HepG2 (cell line): Measurements from ENCODE around the gene TLE7. TPM values are rescaled to one million over a fixed set of nuclear protein-coding genes. Genes with fewer than 3 reads are reported as not detected.

ENCODE experiments used
- ASH2L ChIP-seq: fragments of 300-600, 200-600 bp; sonication (generic); IDR thresholded peaks from 2 replicates; pipeline ENCODE4 v1.7.0; 2017; ENCODE audit warnings: low read depth, mild to moderate bottlenecking, moderate library complexity, mixed read lengths, low read length; ENCODE audit not compliant: insufficient read length
- ETV5 ChIP-seq: IDR thresholded peaks from 2 replicates; pipeline ENCODE4 v1.6.1; 2018; ENCODE audit warnings: missing biosample characterization, missing genetic modification reagents, inconsistent platforms, borderline replicate concordance
- GFI1 ChIP-seq: sonication (generic); formaldehyde crosslinking; IDR thresholded peaks from 2 replicates; pipeline ENCODE4 v1.5.0; 2020; ENCODE audit warnings: missing genetic modification reagents, mild to moderate bottlenecking, borderline replicate concordance
- HMGXB4 ChIP-seq, 2 experiments: sonication (generic) in 1 of 2; formaldehyde crosslinking in 1 of 2; IDR thresholded peaks; 2 replicates each; pipeline versions ENCODE4 v1.4.0 to v1.6.1; 2018 to 2020; ENCODE audit warnings: missing genetic modification reagents in 2 of 2, borderline replicate concordance in 1 of 2, low read depth in 1 of 2, mild to moderate bottlenecking in 1 of 2, missing biosample characterization in 1 of 2
- SETDB1 ChIP-seq: sonication (generic); formaldehyde crosslinking; IDR thresholded peaks from 2 replicates; pipeline ENCODE4 v1.5.1; 2020; ENCODE audit warnings: missing genetic modification reagents, mild to moderate bottlenecking, borderline replicate concordance
- ZBTB20 ChIP-seq: sonication (generic); formaldehyde crosslinking; IDR thresholded peaks from 2 replicates; pipeline ENCODE4 v1.8.1; 2023; ENCODE audit warnings: missing genetic modification reagents, low read depth, mild to moderate bottlenecking, borderline replicate concordance
- ZBTB4 ChIP-seq: sonication (generic); formaldehyde crosslinking; IDR thresholded peaks from 2 replicates; pipeline ENCODE4 v1.4.0; 2020; ENCODE audit warnings: missing genetic modification reagents, mild to moderate bottlenecking, borderline replicate concordance
- ZHX2 ChIP-seq, 2 experiments: sonication (generic) in 1 of 2; formaldehyde crosslinking in 1 of 2; IDR thresholded peaks; 2 replicates each; pipeline versions ENCODE4 v1.6.1 to v1.9.0; 2014 to 2022; ENCODE audit warnings: antibody characterized with exemption in 1 of 2, borderline replicate concordance in 1 of 2, inconsistent platforms in 1 of 2, low read depth in 1 of 2, missing genetic modification reagents in 1 of 2
- ZNF264 ChIP-seq: sonication (generic); formaldehyde crosslinking; IDR thresholded peaks from 2 replicates; pipeline ENCODE4 v1.4.0; 2020; ENCODE audit warnings: missing genetic modification reagents
- ZNF354B ChIP-seq: sonication (generic); formaldehyde crosslinking; IDR thresholded peaks from 2 replicates; pipeline ENCODE4 v1.8.0; 2022; ENCODE audit warnings: mild to moderate bottlenecking, missing genetic modification reagents
- ZNF570 ChIP-seq: sonication (generic); formaldehyde crosslinking; IDR thresholded peaks from 2 replicates; pipeline ENCODE4 v1.4.0; 2020; ENCODE audit warnings: mild to moderate bottlenecking, missing genetic modification reagents, borderline replicate concordance
- ZNF572 ChIP-seq: sonication (generic); formaldehyde crosslinking; IDR thresholded peaks from 2 replicates; pipeline ENCODE4 v1.5.1; 2020; ENCODE audit warnings: mild to moderate bottlenecking, missing genetic modification reagents
- ZNF816 ChIP-seq: sonication (generic); formaldehyde crosslinking; IDR thresholded peaks from 2 replicates; pipeline ENCODE4 v1.8.0; 2022; ENCODE audit warnings: missing genetic modification reagents, mild to moderate bottlenecking, borderline replicate concordance
- polyA plus RNA-seq, 8 experiments: library from polyadenylated mRNA; depleted of rRNA in 3 of 8; stranded (reverse) in 7 of 8; unstranded in 1 of 8; fragments of >200 nt; fragmentation: Illumina TruSeq in 4 of 8; extraction: Trizol in 4 of 8; gene quantifications; 2 replicates each; pipeline versions ENCODE4 v1.2.1 to v1.2.3, GENCODE V29; 2011 to 2016; ENCODE audit warnings: low read depth in 4 of 8, missing spikeins in 1 of 8, mixed read lengths in 1 of 8; ENCODE audit not compliant: insufficient read depth in 1 of 8
- total RNA-seq, 5 experiments: library from RNA; depleted of rRNA; stranded (reverse); fragments of >200 nt; fragmentation: Illumina TruSeq; extraction: Trizol; gene quantifications; 2 replicates each; pipeline ENCODE4 v1.2.3, GENCODE V29; 2016; ENCODE audit warnings: low read depth in 1 of 5
- TF ChIP-seq, protein P1 (sequence below): sonication (generic); formaldehyde crosslinking; IDR thresholded peaks from 2 replicates; pipeline ENCODE4 v1.4.0; 2020; ENCODE audit warnings: missing genetic modification reagents, borderline replicate concordance

The TLE7 gene
- total and polyA plus RNA-seq, 2 of the 13 experiments (the other 11 are each of a cell fraction or from before 2014, with no cell fraction given) = not detected

DNA sequence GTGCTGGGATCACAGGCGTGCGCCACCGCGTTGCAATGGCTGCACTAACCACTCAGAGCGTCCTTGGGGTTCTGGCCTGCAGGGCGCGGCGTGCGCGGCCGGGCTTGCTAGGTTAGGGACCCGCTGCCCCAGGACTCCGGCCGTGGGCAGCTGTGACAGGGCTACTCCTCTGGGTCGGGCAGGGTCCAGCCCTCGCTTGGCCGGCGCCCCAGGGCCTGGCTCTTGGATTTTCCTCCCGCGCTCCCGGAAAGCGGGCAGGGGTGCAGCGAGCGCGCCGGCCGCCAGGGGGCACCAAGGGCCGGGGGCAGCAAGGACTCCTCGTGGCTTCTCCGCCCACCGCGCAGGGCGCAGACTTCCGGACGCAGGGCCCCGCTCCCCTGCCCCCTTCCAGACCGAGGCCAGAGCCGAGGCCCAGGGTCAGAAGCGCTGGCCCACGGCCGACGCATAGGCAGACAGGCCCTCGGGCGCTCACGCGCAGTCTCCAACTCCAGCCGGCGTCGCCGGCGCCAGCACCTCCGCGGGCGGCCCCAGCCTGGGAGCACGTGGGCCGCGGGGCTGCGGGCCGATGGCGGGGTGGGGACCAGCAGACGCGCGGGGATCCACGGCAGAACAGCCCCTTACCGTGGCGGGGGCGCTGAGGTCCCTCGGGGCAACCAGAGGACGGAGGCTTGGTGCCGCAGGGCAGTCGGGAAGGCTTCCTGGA is 355 bp downstream of the TLE7 start (continued):
- TF ChIP-seq ZBTB20 = no peak
- TF ChIP-seq ZNF572 = 0 out of 2 replicates have a peak, but pooled peaks have one; percentile 46
- TF ChIP-seq ZNF816 = no peak
- no peak for TF ChIP-seq ZNF354B (CRISPR knock-in tag)
- TF ChIP-seq SETDB1 (CRISPR knock-in tag) = 0 out of 2 replicates have a peak, but pooled peaks have one; percentile 44
- TF ChIP-seq, protein P1, sequence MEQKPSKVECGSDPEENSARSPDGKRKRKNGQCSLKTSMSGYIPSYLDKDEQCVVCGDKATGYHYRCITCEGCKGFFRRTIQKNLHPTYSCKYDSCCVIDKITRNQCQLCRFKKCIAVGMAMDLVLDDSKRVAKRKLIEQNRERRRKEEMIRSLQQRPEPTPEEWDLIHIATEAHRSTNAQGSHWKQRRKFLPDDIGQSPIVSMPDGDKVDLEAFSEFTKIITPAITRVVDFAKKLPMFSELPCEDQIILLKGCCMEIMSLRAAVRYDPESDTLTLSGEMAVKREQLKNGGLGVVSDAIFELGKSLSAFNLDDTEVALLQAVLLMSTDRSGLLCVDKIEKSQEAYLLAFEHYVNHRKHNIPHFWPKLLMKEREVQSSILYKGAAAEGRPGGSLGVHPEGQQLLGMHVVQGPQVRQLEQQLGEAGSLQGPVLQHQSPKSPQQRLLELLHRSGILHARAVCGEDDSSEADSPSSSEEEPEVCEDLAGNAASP (CRISPR knock-in tag) = no peak
- TF ChIP-seq HMGXB4 (CRISPR knock-in tag; IDR thresholded peaks at IDR 0.05; ENCODE audit: borderline replicate concordance in 1 of 2, low read depth in 1 of 2) = 0 out of 4 replicates have a peak, but pooled peaks of 1 of the 2 experiments have one; percentile 34
- peak; percentile 52 for TF ChIP-seq ZBTB4 (CRISPR knock-in tag)
- TF ChIP-seq ZNF570 (CRISPR knock-in tag) = no peak
- no peak for TF ChIP-seq GFI1 (CRISPR knock-in tag)
- TF ChIP-seq ETV5 = peak; percentile 51; the same call in 1 of the 2 replicates
- peak; percentile 97 for TF ChIP-seq ZNF264 (CRISPR knock-in tag)
- TF ChIP-seq ZHX2 (IDR thresholded peaks at IDR 0.05; ENCODE audit: low read depth) = peak; percentile 63; the same call in 1 of the 2 replicates
- TF ChIP-seq ZHX2 (CRISPR knock-in tag; IDR thresholded peaks at IDR 0.05; ENCODE audit: borderline replicate concordance) = no peak
- no peak for TF ChIP-seq ASH2L
